Right lobe of liver (tissue), 6 donors: ENCODE data around the gene CCDC34. TPM values are rescaled to one million over a fixed set of nuclear protein-coding genes. Genes with fewer than 3 reads are reported as not detected.
A peak's percentile ranks its signal among the peaks of the same experiment; 100 is the strongest.

Experiments used
- ATAC-seq, 4 donors: fragments of 200-7000 bp; cut with Tn5 transposase; one replicate each; pipeline ENCODE4 v1.9.1; 2020; ENCODE audit warnings: mild to moderate bottlenecking in 4 of 4, moderate library complexity in 4 of 4
- DNase-seq, 3 donors: peaks; one replicate each; pipeline ENCODE4 v3.0.0-alpha.2; 2020
- H3K27ac ChIP-seq, 3 donors: fragments of 200-600 bp; one replicate each; pipeline ENCODE4 v1.8.0; 2022
- H3K27me3 ChIP-seq, 2 donors: fragments of 200-600 bp; one replicate each; pipeline ENCODE4 v1.8.0; 2022
- H3K36me3 ChIP-seq, 4 donors: fragments of 200-600 bp; sonication (generic) in 1 of 4; one replicate each; pipeline versions ENCODE4 v1.5.1 to v1.8.0; 2017 to 2022; ENCODE audit warnings: control low read depth in 1 of 4
- H3K4me1 ChIP-seq, 4 donors: fragments of 200-600 bp; sonication (generic) in 1 of 4; one replicate each; pipeline versions ENCODE4 v1.5.1 to v1.8.0; 2017 to 2022; ENCODE audit warnings: control low read depth in 1 of 4
- H3K4me3 ChIP-seq, 3 donors: fragments of 200-600 bp; one replicate each; pipeline ENCODE4 v1.8.0; 2022
- H3K9me3 ChIP-seq, 4 donors: fragments of 200-600 bp; sonication (generic) in 1 of 4; one replicate each; pipeline versions ENCODE4 v1.5.1 to v1.8.0; 2017 to 2022; ENCODE audit warnings: control low read depth in 1 of 4
- CTCF ChIP-seq, 4 donors: fragments of 200-600 bp in 3 of 4; fragments of 450-650 bp in 1 of 4; IDR thresholded peaks; one replicate each; pipeline versions ENCODE4 v1.5.1 to v1.8.0; 2016 to 2022; ENCODE audit warnings: antibody characterized with exemption in 4 of 4, mild to moderate bottlenecking in 2 of 4
- POLR2A ChIP-seq: fragments of 450-650 bp; IDR thresholded peaks from one replicate; pipeline ENCODE4 v1.6.1; 2017; ENCODE audit warnings: antibody characterized with exemption, mild to moderate bottlenecking
- WGBS: methylation state at CpG from one replicate; pipeline ENCODE4 v1.1.6; 2018; ENCODE audit warnings: low coverage, low lambda C conversion rate; ENCODE audit not compliant: insufficient coverage; ENCODE audit errors: missing lambda C conversion rate; 5-methylcytosine and 5-hydroxymethylcytosine counted together
- intact Hi-C, 2 donors: fragments of 100-400 bp; cut with DNase I; formaldehyde crosslinking; loops; one replicate each; pipeline versions ENCODE4 v1.11.2 to v1.14.1; 2022
- total RNA-seq, 6 experiments: library from RNA; depleted of rRNA in 2 of 6; stranded (reverse); fragments of >200 nt in 2 of 6; fragmentation: NEBNext Ultra II Directional in 3 of 6; extraction: Animal tissue kit (Norgen Biotek cat#: 25700) in 3 of 6; gene quantifications; one replicate each; pipeline versions ENCODE4 v1.1.0 to v1.2.4, GENCODE V29; 2016 to 2023
- donor health status: DM: no; HTN: yes; CAD: no.
- donor health status: DM: no; HTN: no; CAD: no.
- donor health status: DM: no; HTN: no; CAD: no.
- donor health status: DM: no; HTN: yes; CAD: no.
- donor health status: DM: no; HTN: yes; CAD: no.

The CCDC34 gene
- total RNA-seq, 6 experiments from 2014 or later, result 1.8 to 3.6 (median 2.1) TPM

GRCh38 chr11:27296497-27296896 lies 66.5 kb downstream of the CCDC34 start:
- Histone ChIP-seq H3K4me3 (no peak overlapping the region), H3K27ac (no peak overlapping the region), H3K36me3 (no peaks in the 10 kb centered on the region), H3K9me3 (no peaks in the 10 kb centered on the region), H3K27me3 (no peaks in the 10 kb centered on the region), H3K4me1 (peaks cover 0 to 16% (median 5%) of the 10 kb centered on the region in 4 donors)
- DNase-seq (no peak), ATAC-seq (peak; percentile 77 to 80 (median 80))
- 24% methylated on average over 3 of the region's 3 CpGs for WGBS
- intact Hi-C loops, result no loop called here
- TF ChIP-seq CTCF (IDR thresholded peaks at IDR 0.05) (peak; percentile 57 to 78 (median 71)), POLR2A (no peak)

- DNase-seq (no peak), ATAC-seq (no peak)
- Histone ChIP-seq H3K4me3 (no peak overlapping the region), H3K27me3 (no peaks in the 10 kb centered on the region), H3K36me3 (no peaks in the 10 kb centered on the region), H3K27ac (no peak overlapping the region), H3K9me3 (no peaks in the 10 kb centered on the region), H3K4me1 (peaks cover 0 to 16% (median 5%) of the 10 kb centered on the region in 4 donors)
- intact Hi-C loops, result no loop called here
- TF ChIP-seq CTCF (IDR thresholded peaks at IDR 0.05), result no peak
- no peak for TF ChIP-seq POLR2A
- 100% methylated on average over 1 of the region's 1 CpG for WGBS
Measured at GRCh38 chr11:27295928-27296327, 67.1 kb downstream of the CCDC34 start.

- ATAC-seq (no peak), DNase-seq (no peak)
- TF ChIP-seq CTCF (IDR thresholded peaks at IDR 0.05), result no peak
- no peak for TF ChIP-seq POLR2A
- no peaks in the 10 kb centered on the region for H3K36me3 ChIP-seq
- H3K4me3 ChIP-seq, result no peak overlapping the region
- H3K9me3 ChIP-seq, result no peaks in the 10 kb centered on the region
- intact Hi-C loops, result no loop called here
- whole genome bisulfite sequencing, result 81% methylated on average over 4 of the region's 4 CpGs
- no peaks in the 10 kb centered on the region for H3K27me3 ChIP-seq
- no peak overlapping the region for H3K27ac ChIP-seq
- peaks cover 0 to 16% (median 5%) of the 10 kb centered on the region in 4 donors for H3K4me1 ChIP-seq
Measured at GRCh38 chr11:27294654-27295053, 68.4 kb downstream of the CCDC34 start.

- WGBS, result 73% methylated on average over 6 of the region's 6 CpGs
- Histone ChIP-seq H3K36me3 (no peaks in the 10 kb centered on the region), H3K4me3 (no peak overlapping the region), H3K27ac (no peak overlapping the region), H3K27me3 (no peaks in the 10 kb centered on the region), H3K9me3 (no peaks in the 10 kb centered on the region), H3K4me1 (peaks cover 0 to 16% (median 5%) of the 10 kb centered on the region in 4 donors)
- TF ChIP-seq POLR2A, result no peak
- no peak for TF ChIP-seq CTCF (IDR thresholded peaks at IDR 0.05)
- ATAC-seq, result no peak
- DNase-seq, result no peak
- intact Hi-C loops, result no loop called here
Measured at GRCh38 chr11:27293515-27294417, 69.2 kb downstream of the CCDC34 start.
